Type B pancreatic cell (in vitro differentiated cells): Measurements from ENCODE around the gene EIF3D. TPM values are rescaled to one million over a fixed set of nuclear protein-coding genes. Genes with fewer than 3 reads are reported as not detected.

Experiments
- DNase-seq: peaks from one replicate; pipeline ENCODE4 v3.0.0; 2021; ENCODE audit warnings: mixed read lengths; ENCODE audit not compliant: unreplicated experiment; ENCODE audit errors: extremely low spot score
- H3K27ac Mint-ChIP-seq: 2 replicates; pipeline ENCODE4 v1.8.0; 2021; ENCODE audit warnings: mild to moderate bottlenecking, mixed read lengths
- H3K27me3 Mint-ChIP-seq: 2 replicates; pipeline ENCODE4 v1.8.0; 2021; ENCODE audit warnings: mixed read lengths
- H3K36me3 Mint-ChIP-seq: 2 replicates; pipeline ENCODE4 v1.8.0; 2021; ENCODE audit warnings: mixed read lengths
- H3K4me1 Mint-ChIP-seq: one replicate; pipeline ENCODE4 v1.8.0; 2021; ENCODE audit warnings: mixed read lengths; ENCODE audit not compliant: unreplicated experiment
- H3K4me3 Mint-ChIP-seq: 2 replicates; pipeline ENCODE4 v1.8.0; 2021; ENCODE audit warnings: mild to moderate bottlenecking, mixed read lengths
- H3K9me3 Mint-ChIP-seq: 2 replicates; pipeline ENCODE4 v1.8.0; 2021; ENCODE audit warnings: mixed read lengths
- total RNA-seq: library from RNA; stranded (reverse); gene quantifications from 2 replicates; pipeline ENCODE4 v1.2.1, GENCODE V29; 2021; ENCODE audit warnings: low replicate concordance
- TF ChIP-seq, protein P1 (sequence below): fragments of 200-600 bp; sonication (generic); conservative IDR thresholded peaks from 2 replicates; pipeline ENCODE4 v1.5.0; 2021; ENCODE audit warnings: antibody characterized with exemption, mild to moderate bottlenecking

Gene EIF3D
- total RNA-seq, 1 donor from 2014 or later, result 162 TPM

DNA sequence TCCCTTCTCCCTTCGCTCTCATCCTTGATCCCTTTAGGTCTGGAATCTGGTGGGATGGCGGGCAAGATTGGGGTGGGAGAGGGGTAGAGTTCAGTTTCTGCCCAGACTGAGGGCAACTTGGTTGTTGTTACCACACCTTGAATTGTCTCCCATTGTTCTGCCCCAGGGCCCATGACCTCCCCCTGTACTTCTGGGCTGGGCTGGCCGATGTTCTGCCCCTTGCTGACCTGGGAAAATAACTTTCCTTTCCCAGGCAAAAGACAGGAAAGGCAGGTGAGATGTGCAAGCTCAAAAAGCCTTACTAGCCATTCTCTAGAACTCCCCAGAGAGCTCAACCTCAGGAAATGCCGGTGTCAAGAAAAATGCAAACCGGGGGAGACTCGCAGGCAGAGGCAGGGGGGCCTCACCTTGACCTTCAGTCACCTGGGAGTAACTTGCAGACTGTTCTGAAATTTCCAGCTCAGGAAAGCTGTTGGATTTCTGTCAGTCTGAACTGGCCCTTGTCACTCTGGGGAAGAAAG, 32.4 kb upstream of the EIF3D start:
- H3K36me3 Mint-ChIP-seq, result no peaks in the 10 kb centered on the region
- no peak overlapping the region for H3K4me3 Mint-ChIP-seq
- TF ChIP-seq, protein P1, sequence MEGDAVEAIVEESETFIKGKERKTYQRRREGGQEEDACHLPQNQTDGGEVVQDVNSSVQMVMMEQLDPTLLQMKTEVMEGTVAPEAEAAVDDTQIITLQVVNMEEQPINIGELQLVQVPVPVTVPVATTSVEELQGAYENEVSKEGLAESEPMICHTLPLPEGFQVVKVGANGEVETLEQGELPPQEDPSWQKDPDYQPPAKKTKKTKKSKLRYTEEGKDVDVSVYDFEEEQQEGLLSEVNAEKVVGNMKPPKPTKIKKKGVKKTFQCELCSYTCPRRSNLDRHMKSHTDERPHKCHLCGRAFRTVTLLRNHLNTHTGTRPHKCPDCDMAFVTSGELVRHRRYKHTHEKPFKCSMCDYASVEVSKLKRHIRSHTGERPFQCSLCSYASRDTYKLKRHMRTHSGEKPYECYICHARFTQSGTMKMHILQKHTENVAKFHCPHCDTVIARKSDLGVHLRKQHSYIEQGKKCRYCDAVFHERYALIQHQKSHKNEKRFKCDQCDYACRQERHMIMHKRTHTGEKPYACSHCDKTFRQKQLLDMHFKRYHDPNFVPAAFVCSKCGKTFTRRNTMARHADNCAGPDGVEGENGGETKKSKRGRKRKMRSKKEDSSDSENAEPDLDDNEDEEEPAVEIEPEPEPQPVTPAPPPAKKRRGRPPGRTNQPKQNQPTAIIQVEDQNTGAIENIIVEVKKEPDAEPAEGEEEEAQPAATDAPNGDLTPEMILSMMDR, result no peak
- H3K4me1 Mint-ChIP-seq, result peaks cover 6% of the 10 kb centered on the region
- no peak overlapping the region for H3K27ac Mint-ChIP-seq
- H3K9me3 Mint-ChIP-seq, result no peaks in the 10 kb centered on the region
- peaks cover 10% of the 10 kb centered on the region for H3K27me3 Mint-ChIP-seq
- no peak for DNase-seq

GRCh38 chr22:36560001-36560400, 31.0 kb upstream of the EIF3D start:
- DNase-seq, result no peak
- no peaks in the 10 kb centered on the region for H3K36me3 Mint-ChIP-seq
- TF ChIP-seq, protein P1, result no peak
- no peak overlapping the region for H3K4me3 Mint-ChIP-seq
- H3K9me3 Mint-ChIP-seq, result no peaks in the 10 kb centered on the region
- H3K27me3 Mint-ChIP-seq, result peaks cover 19% of the 10 kb centered on the region
- peaks cover 6% of the 10 kb centered on the region for H3K4me1 Mint-ChIP-seq
- no peak overlapping the region for H3K27ac Mint-ChIP-seq

- no peaks in the 10 kb centered on the region for H3K9me3 Mint-ChIP-seq
- TF ChIP-seq, protein P1, result no peak
- no peak for DNase-seq
- H3K27me3 Mint-ChIP-seq, result peaks cover 46% of the 10 kb centered on the region
- H3K4me1 Mint-ChIP-seq, result peaks cover 4% of the 10 kb centered on the region
- H3K36me3 Mint-ChIP-seq, result no peaks in the 10 kb centered on the region
- H3K4me3 Mint-ChIP-seq, result no peak overlapping the region
- no peak overlapping the region for H3K27ac Mint-ChIP-seq
Measured at GRCh38 chr22:36554098-36554497, 25.1 kb upstream of the EIF3D start.

GRCh38 chr22:36552289-36552688, 23.3 kb upstream of the EIF3D start:
- H3K36me3 Mint-ChIP-seq, result no peaks in the 10 kb centered on the region
- no peak for DNase-seq
- H3K27ac Mint-ChIP-seq, result no peak overlapping the region

DNA sequence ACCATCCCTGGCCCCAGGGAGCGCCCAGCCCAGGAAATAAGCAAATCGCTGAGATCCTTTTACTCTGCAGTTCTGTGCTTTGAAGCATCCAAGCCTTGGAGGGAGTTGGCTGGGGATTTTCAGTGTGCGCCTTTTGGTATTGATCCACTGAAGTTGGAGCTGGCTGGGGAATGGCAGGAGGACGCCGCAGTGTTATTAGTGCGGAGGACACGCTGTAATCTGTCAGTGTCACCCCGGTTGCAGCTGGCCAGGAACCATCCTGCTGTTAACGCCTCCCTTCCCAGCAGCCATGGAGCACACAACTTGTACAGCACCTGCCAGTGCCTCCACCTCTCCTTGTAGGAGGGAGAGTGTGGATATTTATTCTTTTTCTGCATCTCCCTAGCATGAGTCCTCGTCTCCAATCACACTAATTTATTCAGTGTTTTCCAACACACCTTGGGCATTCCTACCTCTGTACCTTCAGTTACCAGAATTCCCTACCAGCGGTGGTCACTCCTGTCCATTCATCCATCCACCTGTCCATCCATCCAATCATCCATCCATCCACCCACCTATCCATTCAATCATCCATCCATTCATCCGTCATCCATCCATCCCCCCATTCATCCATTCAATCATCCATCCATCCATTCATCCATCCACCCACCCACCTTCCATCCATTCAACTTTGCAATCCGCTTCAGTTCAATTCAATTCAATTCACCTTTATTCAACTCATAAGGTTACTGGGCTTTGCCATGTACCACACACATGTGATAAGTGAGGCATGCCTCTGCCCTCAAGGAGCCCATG, 21.9 kb upstream of the EIF3D start:
- H3K9me3 Mint-ChIP-seq, result no peaks in the 10 kb centered on the region
- H3K4me3 Mint-ChIP-seq, result no peak overlapping the region
- H3K27ac Mint-ChIP-seq, result no peak overlapping the region
- DNase-seq, result no peak
- no peaks in the 10 kb centered on the region for H3K36me3 Mint-ChIP-seq
- peaks cover 66% of the 10 kb centered on the region for H3K27me3 Mint-ChIP-seq
- TF ChIP-seq, protein P1, result no peak
- peaks cover 4% of the 10 kb centered on the region for H3K4me1 Mint-ChIP-seq

More at GRCh38 chr22:36552289-36552688, 23.3 kb upstream of the EIF3D start:
- TF ChIP-seq, protein P1, result no peak
- H3K4me1 Mint-ChIP-seq, result peaks cover 4% of the 10 kb centered on the region
- no peak overlapping the region for H3K4me3 Mint-ChIP-seq
- no peaks in the 10 kb centered on the region for H3K9me3 Mint-ChIP-seq
- peaks cover 55% of the 10 kb centered on the region for H3K27me3 Mint-ChIP-seq
